ENCODE data around the gene TRAPPC2B.
A peak's percentile ranks its signal among the peaks of the same experiment; 100 is the strongest.

The TRAPPC2B gene

GRCh38 chr19:57376151-57376550 is 12.8 kb downstream of the TRAPPC2B start:
- no peak for FAIRE-seq

- no peak for FAIRE-seq
These were observed 14.3 kb downstream of the TRAPPC2B start for GRCh38 chr19:57377498-57378146.

- no peak for FAIRE-seq
These were observed 17.6 kb downstream of the TRAPPC2B start for GRCh38 chr19:57380923-57381322.

GRCh38 chr19:57382806-57383488 is 19.6 kb downstream of the TRAPPC2B start:
- FAIRE-seq: no peak

GRCh38 chr19:57389194-57389729 is 25.9 kb downstream of the TRAPPC2B start:
- FAIRE-seq: no peak

GRCh38 chr19:57389730-57390598 is 26.6 kb downstream of the TRAPPC2B start, which contains the start of gene ZNF548:
Gene ZNF548, plus strand, starts transcription at chr19:57389854. Its CDS starts 246 bp downstream, at chr19:57390100.
- peak; percentile 95 for FAIRE-seq

GRCh38 chr19:57395710-57396109 is 32.4 kb downstream of the TRAPPC2B start:
- no peak for FAIRE-seq

GRCh38 chr19:57398868-57399267 is 35.5 kb downstream of the TRAPPC2B start:
- FAIRE-seq: no peak

GRCh38 chr19:57403737-57404563 is 40.6 kb downstream of the TRAPPC2B start:
- FAIRE-seq: no peak

GRCh38 chr19:57406516-57407123 is 43.3 kb downstream of the TRAPPC2B start:
- no peak for FAIRE-seq

- FAIRE-seq: peak; percentile 84
These were observed 47.7 kb downstream of the TRAPPC2B start, which contains the start of gene ZNF17 for GRCh38 chr19:57410877-57411671. Gene ZNF17, plus strand, starts transcription at chr19:57411161. Its CDS starts 2,455 bp downstream, at chr19:57413616.
